LNCaP clone FGC (cell line): Measurements from ENCODE around the gene ADAMTS15.

Source experiments
- DNase-seq: peaks from one replicate; pipeline ENCODE4 v3.0.0-alpha.2; 2011; ENCODE audit warnings: low read depth
- H3K4me3 ChIP-seq: 2 replicates; pipeline ENCODE4 v1.5.1; 2011; ENCODE audit warnings: mild to moderate bottlenecking, low read depth, low read length, control low read depth
- CTCF ChIP-seq: IDR thresholded peaks from 2 replicates; pipeline ENCODE4 v1.5.1; 2012; ENCODE audit warnings: mild to moderate bottlenecking; ENCODE audit not compliant: control insufficient read depth, insufficient read depth; ENCODE audit errors: extremely low read depth

The ADAMTS15 gene

GRCh38 chr11:130429120-130429681 is 19.2 kb upstream of the ADAMTS15 start:
- no peak overlapping the region for H3K4me3 ChIP-seq
- no peak for DNase-seq
- no peak for TF ChIP-seq CTCF

GRCh38 chr11:130429983-130430382 is 18.5 kb upstream of the ADAMTS15 start:
- DNase-seq, result no peak
- no peak for TF ChIP-seq CTCF
- H3K4me3 ChIP-seq, result no peak overlapping the region

DNA sequence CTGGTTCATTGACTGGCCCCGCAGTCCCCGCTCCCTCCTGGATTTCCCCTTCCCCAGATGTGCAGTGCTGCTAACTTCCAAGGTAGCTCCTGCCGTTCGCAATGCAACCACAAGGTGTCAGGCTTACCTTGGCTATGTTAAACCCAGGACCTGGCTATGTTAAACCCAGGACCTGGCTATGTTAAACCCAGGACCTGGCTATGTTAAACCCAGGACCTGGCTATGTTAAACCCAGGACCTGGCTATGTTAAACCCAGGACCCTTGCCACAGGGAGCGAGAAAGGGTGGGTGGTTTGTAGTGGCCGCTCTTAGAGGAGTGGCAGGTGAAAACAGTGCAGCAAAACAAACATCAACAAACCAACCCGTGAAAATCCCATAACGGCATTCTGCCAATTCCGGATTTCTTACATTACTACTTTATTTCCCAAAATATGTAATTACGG is 17.1 kb upstream of the ADAMTS15 start:
- no peak overlapping the region for H3K4me3 ChIP-seq
- peak; percentile 96 for TF ChIP-seq CTCF
- peak; percentile 44 for DNase-seq

- DNase-seq, result no peak
- H3K4me3 ChIP-seq, result no peak overlapping the region
- TF ChIP-seq CTCF, result no peak
These were observed 16.6 kb upstream of the ADAMTS15 start for GRCh38 chr11:130431801-130432200.

- TF ChIP-seq CTCF, result no peak
- H3K4me3 ChIP-seq, result no peak overlapping the region
- no peak for DNase-seq
These were observed 15.1 kb upstream of the ADAMTS15 start for GRCh38 chr11:130433357-130433756.

DNA sequence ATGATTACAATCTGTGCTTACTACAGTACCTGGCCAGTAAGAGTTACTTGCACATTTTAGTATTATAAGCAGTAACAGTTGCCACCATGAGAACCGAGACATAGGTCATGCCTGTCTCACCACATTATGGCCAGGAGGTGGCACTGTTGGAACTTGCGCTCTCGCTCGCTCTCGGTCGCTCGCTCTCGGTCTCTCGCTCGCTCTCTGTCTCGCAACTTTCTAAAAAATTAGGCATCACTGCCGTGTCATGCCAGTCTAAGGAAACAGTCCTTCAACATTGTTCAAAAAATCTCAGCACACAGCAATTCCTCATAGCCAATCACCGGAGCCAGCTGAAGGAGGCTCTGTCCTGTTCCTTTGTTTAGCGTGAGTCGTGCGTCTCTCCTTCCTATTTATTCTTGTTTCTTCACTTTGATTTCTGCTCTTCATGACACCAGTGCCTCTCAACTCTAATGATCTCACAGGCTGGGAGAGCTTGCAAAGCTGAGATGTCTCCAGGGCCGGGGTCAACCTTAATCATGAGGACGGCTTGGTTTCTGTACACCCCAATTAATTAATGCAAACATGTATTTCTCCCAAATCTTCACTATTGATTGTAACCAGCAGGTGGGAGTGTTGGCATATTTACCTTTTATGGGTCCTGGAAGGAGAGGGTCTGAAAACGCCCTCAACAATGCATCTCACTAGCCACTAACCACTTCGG is 13.8 kb upstream of the ADAMTS15 start:
- TF ChIP-seq CTCF, result peak; percentile 86
- H3K4me3 ChIP-seq, result peak overlapping the region; percentile 70
- DNase-seq, result peak; percentile 59

- DNase-seq, result no peak
These were observed 12.8 kb upstream of the ADAMTS15 start for GRCh38 chr11:130435671-130436070.

More at GRCh38 chr11:130435671-130436070, 12.8 kb upstream of the ADAMTS15 start:
- no peak for TF ChIP-seq CTCF
- no peak overlapping the region for H3K4me3 ChIP-seq
